HG03342 (cell line): ENCODE results near the gene NUP62.

ENCODE experiments used
- ATAC-seq: cut with Tn5 transposase; IDR thresholded peaks from one replicate; pipeline ENCODE4 v1.9.1; 2021; ENCODE audit warnings: mild to moderate bottlenecking, moderate library complexity; ENCODE audit not compliant: unreplicated experiment

NUP62 gene

GRCh38 chr19:49870309-49870901 lies 58.9 kb downstream of the NUP62 start:
- ATAC-seq: no peak

DNA sequence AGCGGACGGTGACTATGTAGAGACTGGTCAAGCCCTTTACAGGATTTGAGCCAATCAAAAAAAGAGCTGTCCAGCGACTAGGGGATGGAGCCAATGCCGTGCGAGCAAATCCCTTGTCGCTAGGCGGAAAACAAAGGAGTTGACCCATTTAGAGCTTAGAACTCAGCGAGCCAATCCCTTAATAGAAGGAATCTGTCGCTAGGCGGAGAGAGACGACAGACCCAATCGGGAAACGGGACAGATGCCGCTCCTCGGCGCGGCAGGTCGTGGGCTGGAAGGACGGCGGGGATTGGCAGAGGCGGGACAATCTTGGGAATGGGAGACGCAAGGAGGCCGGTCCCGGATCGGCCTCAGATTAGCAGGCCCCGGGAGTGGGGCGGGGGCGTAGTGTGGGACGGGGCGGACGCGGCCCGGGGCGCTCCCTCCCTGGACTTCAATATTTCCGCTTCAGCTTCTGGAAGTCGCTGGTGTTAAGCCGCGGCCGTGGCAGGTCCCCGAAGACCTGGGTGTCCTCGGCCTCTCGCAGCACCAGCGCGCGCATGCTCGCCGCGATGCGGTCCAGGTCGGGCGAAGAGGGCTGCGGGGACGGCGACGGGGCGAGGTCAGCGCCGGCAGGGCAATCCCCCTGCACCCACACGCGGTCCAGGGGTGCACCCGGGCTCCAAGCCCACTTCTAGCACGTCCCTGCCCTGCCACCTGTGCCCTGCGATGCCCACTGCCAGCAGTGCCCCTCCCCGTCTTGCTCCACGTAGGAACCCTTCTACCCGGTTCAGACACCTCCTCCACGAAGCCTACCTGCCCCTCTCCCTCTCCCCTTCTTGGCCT lies 59.6 kb downstream of the NUP62 start:
- ATAC-seq: peak; percentile 57

DNA sequence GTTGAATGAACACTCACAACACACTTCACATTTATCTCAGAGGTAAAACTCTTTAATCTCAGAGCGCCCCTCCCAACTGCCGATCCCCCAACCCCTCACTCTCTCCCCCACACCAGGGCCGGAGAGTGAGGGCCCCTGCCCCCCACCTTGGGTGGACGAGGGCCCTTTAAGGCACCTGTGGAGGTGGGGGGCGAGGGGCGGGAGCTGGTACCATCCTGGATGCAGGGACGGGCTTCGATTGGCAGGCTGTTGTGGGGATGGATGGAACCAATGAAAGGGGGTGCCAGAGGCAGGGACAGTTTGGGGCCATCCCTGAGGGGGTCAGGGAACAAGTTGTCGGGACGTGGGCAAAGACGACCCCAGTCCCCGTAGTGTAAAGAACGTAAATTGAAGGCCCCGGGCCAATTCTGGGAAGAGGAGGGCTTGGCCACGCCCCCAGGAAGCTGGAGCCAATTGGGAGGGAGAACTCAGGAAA lies 60.3 kb downstream of the NUP62 start:
- peak; percentile 5 for ATAC-seq

- peak; percentile 32 for ATAC-seq
Observed at GRCh38 chr19:49866933-49867782, 62.1 kb downstream of the NUP62 start, which contains the start of gene PNKP. Gene PNKP (minus strand): TSS chr19:49867576. CDS start chr19:49867204, 372 bp downstream.

GRCh38 chr19:49864890-49865289 lies 64.4 kb downstream of the NUP62 start:
- no peak for ATAC-seq

GRCh38 chr19:49863935-49864320 lies 65.4 kb downstream of the NUP62 start:
- ATAC-seq: no peak

GRCh38 chr19:49863254-49863934 lies 65.9 kb downstream of the NUP62 start:
- ATAC-seq: no peak

DNA sequence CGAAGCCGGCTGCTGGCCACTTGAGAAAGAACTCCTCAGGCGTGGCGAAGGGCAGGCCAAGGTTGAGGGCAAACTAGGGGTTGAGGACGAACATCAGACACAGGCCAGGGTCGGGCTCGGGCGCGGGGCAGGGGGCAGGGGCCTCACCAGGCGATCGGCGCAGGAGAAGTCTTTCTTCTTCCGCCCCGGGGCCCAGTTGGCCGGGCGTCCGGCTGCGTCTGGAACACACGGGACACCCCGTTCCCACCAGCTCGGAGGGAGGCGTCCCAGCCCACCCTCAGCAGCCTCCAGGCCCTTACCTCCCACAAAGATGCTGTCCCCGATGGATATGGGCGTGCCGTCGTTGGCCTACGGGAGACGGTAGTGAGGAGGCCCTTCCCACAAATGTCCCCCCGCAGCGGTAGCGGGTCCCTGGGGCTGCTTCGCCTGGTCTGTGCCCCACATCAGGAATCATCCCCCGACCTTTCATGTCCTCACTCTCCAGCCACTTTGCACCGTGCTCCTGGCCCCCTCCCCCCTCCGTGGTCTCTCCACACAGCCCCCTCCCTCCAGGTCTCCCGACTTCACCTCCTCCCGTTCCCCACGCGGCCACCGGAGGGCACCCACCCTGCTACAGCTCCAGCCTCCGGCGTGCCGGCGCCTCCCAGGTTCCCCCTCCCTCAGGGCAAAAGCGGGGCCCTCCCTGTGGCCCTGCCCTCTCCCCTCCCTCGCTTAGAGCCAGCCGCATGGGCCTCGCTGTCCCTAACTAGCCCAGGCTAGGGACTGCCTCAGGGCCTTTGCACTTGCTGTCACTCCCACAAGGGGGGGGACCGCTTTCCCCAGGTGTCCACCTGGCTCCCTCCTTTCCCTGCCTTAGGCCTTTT lies 66.7 kb downstream of the NUP62 start:
- ATAC-seq: no peak

GRCh38 chr19:49861541-49862378 lies 67.5 kb downstream of the NUP62 start:
- no peak for ATAC-seq

- no peak for ATAC-seq
Observed at GRCh38 chr19:49861107-49861506, 68.2 kb downstream of the NUP62 start.

GRCh38 chr19:49860336-49861102 lies 68.8 kb downstream of the NUP62 start:
- ATAC-seq: no peak

GRCh38 chr19:49859682-49860335 lies 69.5 kb downstream of the NUP62 start:
- ATAC-seq: no peak

DNA sequence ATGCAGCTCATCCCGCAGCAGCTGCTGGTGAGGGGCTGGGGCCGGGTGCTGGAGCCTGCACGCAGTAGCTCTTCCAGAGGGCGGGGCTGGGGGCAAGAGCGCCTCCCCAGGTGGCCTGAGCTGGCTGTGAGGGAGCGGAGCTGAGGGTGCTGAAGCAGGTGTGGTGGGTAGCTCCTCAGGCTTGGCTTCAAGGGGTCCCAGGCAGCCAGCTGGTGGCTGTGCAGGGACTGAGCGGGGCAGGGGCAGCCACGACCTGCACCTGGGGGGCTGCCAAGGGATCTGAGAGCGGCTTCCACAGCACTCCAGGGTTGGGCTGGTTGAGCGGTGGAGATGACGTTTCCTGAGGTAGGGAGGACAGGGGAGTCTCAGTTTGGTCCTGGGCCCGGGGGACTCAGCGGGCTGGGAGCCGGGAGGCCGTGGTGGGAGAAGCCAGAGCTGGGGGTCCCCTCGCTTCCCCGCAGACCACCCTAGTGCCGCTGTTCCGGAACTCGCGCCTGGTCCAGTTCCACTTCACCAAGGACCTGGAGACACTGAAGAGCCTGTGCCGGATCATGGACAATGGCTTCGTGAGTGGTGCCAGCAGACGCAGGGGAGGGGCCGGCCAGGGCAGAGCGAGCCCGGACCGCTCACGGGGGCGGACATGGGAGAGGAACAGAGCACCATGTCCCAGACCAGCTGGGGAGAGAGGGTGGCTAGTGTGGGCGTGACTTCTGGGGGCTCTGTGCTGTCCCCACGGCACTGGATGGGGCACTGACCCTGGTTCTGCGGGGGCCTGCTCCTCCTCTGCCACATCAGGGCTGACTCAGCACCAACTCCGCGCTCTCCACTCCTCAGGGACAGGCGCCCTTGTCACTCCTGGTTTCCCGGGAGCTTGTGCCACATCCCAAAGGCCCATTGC lies 71.0 kb downstream of the NUP62 start:
- ATAC-seq: no peak

DNA sequence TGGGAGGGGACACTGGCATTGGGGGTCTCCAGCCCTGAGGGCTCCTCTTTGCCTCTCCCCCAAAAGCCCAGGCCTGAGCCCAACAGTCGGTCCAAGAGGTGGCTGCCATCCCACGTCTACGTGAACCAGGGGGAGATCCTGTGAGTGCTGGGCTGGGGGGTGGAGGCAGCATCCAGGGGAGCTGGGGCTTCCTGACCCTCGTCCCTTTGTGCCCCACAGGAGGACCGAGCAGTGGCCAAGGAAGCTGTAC lies 71.5 kb downstream of the NUP62 start:
- ATAC-seq: no peak

- ATAC-seq: no peak
Observed at GRCh38 chr19:49857061-49857837, 72.1 kb downstream of the NUP62 start.
